Endothelial cell of umbilical vein (primary cell): ENCODE data around the gene LTBP1.

Source experiments
- CTCF ChIP-seq, 2 donors: IDR thresholded peaks; 1 replicate in 1 of 2; 2 replicates in 1 of 2; pipeline ENCODE4 v1.5.1; 2011; ENCODE audit warnings: low read length in 2 of 2, mild to moderate bottlenecking in 2 of 2, moderate library complexity in 2 of 2, control low read depth in 1 of 2, inconsistent platforms in 1 of 2, low read depth in 1 of 2; ENCODE audit not compliant: insufficient read depth in 1 of 2; ENCODE audit errors: extremely low read depth in 1 of 2
- EZH2 ChIP-seq: IDR thresholded peaks from 2 replicates; pipeline ENCODE4 v1.6.1; 2012; ENCODE audit warnings: borderline replicate concordance, low read depth, mild to moderate bottlenecking, moderate library complexity, low read length, inconsistent platforms; ENCODE audit not compliant: severe bottlenecking
- MAX ChIP-seq: IDR thresholded peaks from 2 replicates; pipeline ENCODE4 v1.6.1; 2011; ENCODE audit not compliant: insufficient read depth, insufficient read length
- POLR2A ChIP-seq: IDR thresholded peaks from 2 replicates; pipeline ENCODE4 v1.6.1; 2012; ENCODE audit warnings: low read depth, mild to moderate bottlenecking, control low read depth, low read length

GRCh38 chr2:33168425-33168824, 221.7 kb downstream of the LTBP1 start:
- TF ChIP-seq CTCF (IDR thresholded peaks at IDR 0.05; ENCODE audit: extremely low read depth in 1 of 2, insufficient read depth in 1 of 2, low read depth in 1 of 2, low read length in 2 of 2) (no peak), POLR2A (no peak), MAX (no peak), EZH2 (no peak)
